Measurements from ENCODE around the gene RPAP3.

DNA sequence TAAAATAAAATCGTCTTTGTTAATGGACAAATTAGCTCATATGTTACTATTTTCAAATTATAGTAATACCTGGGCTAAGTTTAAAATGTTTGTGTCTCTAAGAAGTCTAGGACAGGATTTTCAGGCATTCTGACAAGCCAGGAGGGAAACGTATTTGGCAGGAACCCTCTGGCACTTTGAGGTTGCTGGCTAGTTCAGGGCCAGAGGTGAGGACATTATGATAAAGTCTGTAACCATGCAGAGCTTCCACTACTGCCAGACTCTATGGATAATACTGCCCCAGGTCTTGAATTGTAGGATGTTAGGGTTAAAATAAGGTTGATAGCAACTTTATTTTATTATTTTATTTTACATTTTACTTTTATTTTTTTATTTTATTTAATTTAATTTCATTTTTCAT is 56.4 kb downstream of the RPAP3 start:
- TF ChIP-seq ZNF274 (IDR thresholded peaks at IDR 0.05; ENCODE audit: low read depth, low read length) (no peak), YY1 (IDR thresholded peaks at IDR 0.05; ENCODE audit: insufficient read depth, insufficient read length) (no peak), SUZ12 (IDR thresholded peaks at IDR 0.05; ENCODE audit: extremely low read depth, insufficient read depth, insufficient read length) (no peak)

All from NT2/D1 (cell line).